Pulmonary artery endothelial cell (primary cell): ENCODE data around the gene CNN2. TPM values are rescaled to one million over a fixed set of nuclear protein-coding genes. Genes with fewer than 3 reads are reported as not detected.

Source experiments
- DNase-seq: peaks from one replicate; pipeline ENCODE4 v3.0.0-alpha.2; 2011; ENCODE audit warnings: low read depth, low spot score
- total RNA-seq: library from RNA; depleted of rRNA; stranded (reverse); fragments of >200 nt; gene quantifications from 2 replicates; pipeline ENCODE4 v1.2.3, GENCODE V29; 2014

Gene CNN2
- total RNA-seq, 1 donor from 2014 or later: 188 TPM

DNA sequence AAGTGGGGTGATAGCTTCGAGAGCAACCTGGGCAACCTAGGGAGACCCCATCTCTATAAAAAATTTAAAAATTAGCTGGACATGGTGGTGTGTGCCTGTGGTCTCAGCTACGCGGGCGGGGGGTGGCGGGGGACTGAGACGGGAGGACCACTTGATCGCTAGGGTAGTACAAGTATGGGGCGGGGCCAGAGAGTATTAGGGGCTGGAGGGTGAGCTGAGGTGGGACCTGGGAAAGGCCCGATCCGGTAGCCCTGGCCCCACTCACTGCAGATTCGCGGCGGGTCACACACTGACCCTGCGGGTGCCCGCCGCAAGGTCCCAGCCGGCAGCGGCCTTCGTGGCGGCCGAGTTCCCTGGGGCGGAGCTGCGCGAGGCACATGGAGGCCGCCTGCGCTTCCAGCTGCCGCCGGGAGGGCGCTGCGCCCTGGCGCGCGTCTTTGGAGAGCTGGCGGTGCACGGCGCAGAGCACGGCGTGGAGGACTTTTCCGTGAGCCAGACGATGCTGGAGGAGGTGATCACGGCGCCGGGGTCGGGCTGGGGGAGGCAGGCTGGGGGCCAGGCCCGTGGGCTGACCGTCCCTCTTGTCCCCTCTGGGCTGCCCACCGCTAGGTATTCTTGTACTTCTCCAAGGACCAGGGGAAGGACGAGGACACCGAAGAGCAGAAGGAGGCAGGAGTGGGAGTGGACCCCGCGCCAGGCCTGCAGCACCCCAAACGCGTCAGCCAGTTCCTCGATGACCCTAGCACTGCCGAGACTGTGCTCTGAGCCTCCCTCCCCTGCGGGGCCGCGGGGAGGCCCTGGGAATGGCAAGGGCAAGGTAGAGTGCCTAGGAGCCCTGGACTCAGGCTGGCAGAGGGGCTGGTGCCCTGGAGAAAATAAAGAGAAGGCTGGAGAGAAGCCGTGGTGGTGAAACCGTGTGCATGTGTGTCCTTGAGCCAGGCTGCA is 38.5 kb downstream of the CNN2 start:
- no peak for DNase-seq

- no peak for DNase-seq
Observed at GRCh38 chr19:1065606-1066109, 39.2 kb downstream of the CNN2 start.

DNA sequence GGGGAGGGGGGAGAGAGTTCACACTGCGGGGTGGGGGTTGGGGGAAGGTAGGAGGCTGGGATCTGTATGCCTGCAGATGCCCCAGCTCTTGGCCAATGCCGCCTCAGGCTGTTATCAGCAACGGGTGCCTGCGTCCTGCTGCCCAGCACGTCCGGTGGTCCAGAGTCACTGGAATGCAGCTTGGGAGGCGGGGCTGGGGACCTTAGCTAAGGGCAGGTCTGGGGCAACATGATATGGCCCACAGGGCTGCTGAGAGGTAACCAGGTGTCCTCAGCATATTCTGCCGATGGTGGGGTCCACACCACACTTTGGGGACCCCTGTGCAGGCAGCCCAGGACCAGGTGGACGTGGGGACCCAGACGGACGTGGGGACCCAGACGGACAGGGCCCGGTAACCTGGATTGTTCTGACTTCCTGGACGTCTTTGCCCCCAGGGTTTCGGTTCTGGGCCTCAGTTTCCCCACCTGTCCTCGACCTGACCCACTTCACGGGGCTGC is 39.9 kb downstream of the CNN2 start:
- DNase-seq: no peak

GRCh38 chr19:1066748-1067340 is 40.4 kb downstream of the CNN2 start, which contains the start of gene ARHGAP45:
ARHGAP45 (plus strand) TSS chr19:1067167; CDS start chr19:1067406, 239 bp downstream.
- no peak for DNase-seq

DNA sequence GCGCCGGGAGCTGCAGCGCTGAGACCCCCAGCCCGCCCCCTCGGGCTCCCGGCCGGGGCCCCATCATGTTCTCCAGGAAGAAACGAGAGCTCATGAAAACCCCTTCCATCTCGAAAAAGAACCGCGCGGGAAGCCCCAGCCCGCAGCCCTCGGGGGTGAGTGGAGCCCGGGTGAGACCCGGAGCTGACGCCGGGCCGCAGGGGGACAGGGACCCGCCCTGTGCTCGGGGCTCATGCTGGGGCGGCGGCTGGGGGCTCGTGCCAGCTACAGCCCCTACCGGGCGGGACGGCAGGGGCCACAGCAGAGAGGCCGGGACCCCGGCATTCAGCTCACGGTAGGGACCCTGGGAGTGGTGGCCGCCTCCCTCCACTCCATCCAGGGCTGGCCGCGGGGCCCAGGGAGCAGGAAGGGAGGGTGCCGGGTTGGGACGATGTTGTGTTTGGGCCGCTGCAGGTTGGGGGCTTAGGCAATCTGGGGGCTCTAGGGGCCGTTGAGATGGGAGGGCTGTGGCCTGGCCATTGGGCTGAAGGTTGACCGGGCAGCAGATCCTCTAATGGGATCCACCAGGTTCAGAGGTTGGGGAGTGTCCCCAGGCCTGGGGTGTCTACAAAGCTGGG is 41.0 kb downstream of the CNN2 start:
- no peak for DNase-seq

GRCh38 chr19:1068009-1069001 is 41.9 kb downstream of the CNN2 start:
- no peak for DNase-seq

DNA sequence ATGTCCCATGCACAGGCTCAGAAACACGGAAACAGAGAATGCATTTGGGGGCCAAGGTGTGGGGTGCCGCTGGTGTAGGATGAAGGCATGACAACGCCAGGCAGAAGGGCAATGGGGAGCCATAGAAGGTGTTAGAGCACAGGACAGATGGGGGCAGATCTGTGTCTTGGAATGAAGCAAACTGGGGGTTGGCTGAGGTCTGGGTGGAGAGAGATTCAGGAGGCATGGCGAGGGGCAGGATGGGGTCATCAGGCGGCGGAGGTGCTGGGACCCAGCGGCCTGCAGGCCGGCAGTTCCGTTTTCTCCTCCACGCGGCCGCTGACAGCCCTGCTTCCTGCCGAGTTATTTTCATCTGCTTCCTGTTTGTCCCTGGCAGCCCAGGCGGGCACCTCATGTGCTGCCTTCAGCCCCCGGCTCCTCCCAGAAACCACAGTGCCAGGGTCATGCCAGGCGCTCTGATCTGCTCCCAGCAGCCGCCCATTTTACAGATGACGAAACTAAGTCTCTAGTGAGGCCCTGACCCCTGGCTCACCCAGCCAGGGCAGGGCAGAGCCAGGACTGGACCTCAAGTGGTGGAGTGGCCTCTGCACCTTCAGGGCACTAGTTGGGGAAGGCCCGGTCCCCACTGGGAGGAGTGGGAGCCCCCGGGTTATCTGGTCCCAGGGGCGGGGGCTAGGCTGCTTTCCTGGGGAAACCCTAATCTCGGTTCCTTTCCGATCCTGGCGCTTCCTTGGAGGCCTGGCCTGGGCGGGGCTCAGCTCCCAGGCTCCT is 42.8 kb downstream of the CNN2 start:
- no peak for DNase-seq

GRCh38 chr19:1070576-1070930 is 44.1 kb downstream of the CNN2 start:
- DNase-seq: no peak

GRCh38 chr19:1070931-1071791 is 44.8 kb downstream of the CNN2 start:
- no peak for DNase-seq

DNA sequence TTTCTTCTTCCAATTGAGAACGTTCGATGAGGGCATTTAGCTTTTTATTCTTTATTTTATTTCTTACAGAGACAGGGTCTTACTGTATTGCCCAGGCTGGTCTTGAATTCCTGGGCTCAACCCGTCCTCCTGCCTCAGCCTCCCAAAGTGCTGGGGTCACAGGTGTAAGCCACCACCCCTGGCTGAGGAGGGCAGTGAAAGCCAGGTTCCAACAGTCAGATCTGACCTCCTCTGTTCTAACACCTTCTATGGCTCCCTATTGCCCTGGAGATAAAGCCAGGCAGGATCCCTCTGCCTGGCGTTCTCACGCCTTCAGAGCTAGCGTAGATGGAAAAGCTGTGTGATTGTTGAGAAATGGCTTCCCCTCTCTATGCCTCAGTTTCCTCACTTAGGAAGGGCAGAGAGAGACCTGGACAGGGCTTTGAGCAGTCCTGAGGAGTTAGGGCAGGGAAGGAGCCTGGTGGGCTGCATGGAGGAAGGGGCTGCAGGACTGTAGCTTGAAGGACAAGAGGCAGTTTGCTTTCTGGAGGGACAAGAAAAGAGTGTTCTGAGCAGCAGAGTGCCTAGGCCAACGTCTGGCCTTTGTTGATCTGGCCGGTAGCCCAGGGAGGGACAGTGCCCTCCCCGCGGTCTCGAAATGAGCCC is 46.1 kb downstream of the CNN2 start:
- no peak for DNase-seq

- DNase-seq: no peak
Observed at GRCh38 chr19:1073063-1073955, 46.9 kb downstream of the CNN2 start.

- no peak for DNase-seq
Observed at GRCh38 chr19:1073956-1074517, 47.6 kb downstream of the CNN2 start.

GRCh38 chr19:1074544-1075283 is 48.3 kb downstream of the CNN2 start:
- DNase-seq: no peak

GRCh38 chr19:1076046-1076386 is 49.6 kb downstream of the CNN2 start:
- DNase-seq: no peak

GRCh38 chr19:1076951-1077350 is 50.5 kb downstream of the CNN2 start:
- no peak for DNase-seq

- DNase-seq: no peak
Observed at GRCh38 chr19:1079566-1080111, 53.2 kb downstream of the CNN2 start.
